OCI-LY1 (cell line): ENCODE data around the gene SDR42E2.
A peak's percentile ranks its signal among the peaks of the same experiment; 100 is the strongest.

Experiments
- H2AFZ ChIP-seq: fragments of 200-600 bp; sonication (generic), shearing (Covaris generic); 2 replicates; pipeline ENCODE4 v1.6.0; 2014; ENCODE audit warnings: antibody characterized with exemption, mild to moderate bottlenecking, low read length
- H3F3A ChIP-seq: fragments of 200-600 bp; sonication (generic), shearing (Covaris generic); 2 replicates; pipeline ENCODE4 v1.6.0; 2014; ENCODE audit warnings: mild to moderate bottlenecking, antibody characterized with exemption, low read length, moderate library complexity; ENCODE audit not compliant: insufficient read depth
- H3K27ac ChIP-seq: fragments of 200-600 bp; sonication (generic); 2 replicates; pipeline ENCODE4 v1.5.1; 2014; ENCODE audit warnings: low read length, mixed run types, mild to moderate bottlenecking, low read depth; ENCODE audit not compliant: poor library complexity, severe bottlenecking
- H3K27me3 ChIP-seq: fragments of 200-600 bp; sonication (generic); 2 replicates; pipeline ENCODE4 v1.6.0; 2014; ENCODE audit warnings: antibody characterized with exemption, mild to moderate bottlenecking, low read length, moderate library complexity; ENCODE audit not compliant: insufficient read depth
- H3K36me3 ChIP-seq: fragments of 200-600 bp; sonication (generic); 2 replicates; pipeline ENCODE4 v1.6.1; 2014; ENCODE audit warnings: mild to moderate bottlenecking, antibody characterized with exemption, low read length, moderate library complexity, mixed read lengths; ENCODE audit not compliant: insufficient read depth
- H3K4me1 ChIP-seq: fragments of 200-600 bp; sonication (generic); 2 replicates; pipeline ENCODE4 v1.5.1; 2014; ENCODE audit warnings: mild to moderate bottlenecking, low read length, moderate library complexity; ENCODE audit not compliant: insufficient read depth, severe bottlenecking
- H3K4me2 ChIP-seq: fragments of 200-600 bp; sonication (generic), shearing (Covaris generic); 2 replicates; pipeline ENCODE4 v1.6.1; 2014; ENCODE audit warnings: low read length
- H3K4me3 ChIP-seq: fragments of 200-600 bp; sonication (generic); 2 replicates; pipeline ENCODE4 v1.5.1; 2014; ENCODE audit warnings: low read length, low read depth, mild to moderate bottlenecking, mixed read lengths; ENCODE audit not compliant: poor library complexity, severe bottlenecking
- H3K79me2 ChIP-seq: fragments of 200-600 bp; shearing (Covaris generic); 2 replicates; pipeline ENCODE4 v1.6.1; 2016; ENCODE audit warnings: mixed run types, low read length, mixed read lengths; ENCODE audit not compliant: insufficient read depth
- H3K9ac ChIP-seq: fragments of 200-600 bp; sonication (generic), shearing (Covaris generic); 2 replicates; pipeline ENCODE4 v1.6.1; 2014; ENCODE audit warnings: mild to moderate bottlenecking, low read length, mixed read lengths
- H3K9me2 ChIP-seq: fragments of 200-600 bp; sonication (generic), shearing (Covaris generic); 2 replicates; pipeline ENCODE4 v1.6.1; 2014; ENCODE audit warnings: low read depth, mild to moderate bottlenecking, low read length, mixed read lengths
- H3K9me3 ChIP-seq: fragments of 200-600 bp; shearing (Covaris generic); 2 replicates; pipeline ENCODE4 v1.6.1; 2014; ENCODE audit warnings: low read length, mixed read lengths
- H4K20me1 ChIP-seq: fragments of 200-600 bp; sonication (generic), shearing (Covaris generic); 2 replicates; pipeline ENCODE4 v1.6.0; 2016; ENCODE audit warnings: mild to moderate bottlenecking, low read length; ENCODE audit not compliant: insufficient read depth
- EZH2 ChIP-seq: fragments of 200-600 bp; sonication (generic), shearing (Covaris generic); IDR thresholded peaks from 2 replicates; pipeline ENCODE4 v1.8.0; 2017; ENCODE audit warnings: borderline replicate concordance, mixed run types, mild to moderate bottlenecking, antibody characterized with exemption, low read length, moderate library complexity, mixed read lengths
- TF ChIP-seq, protein P1 (sequence below): fragments of 200-600 bp; sonication (generic), shearing (Covaris generic); IDR thresholded peaks from 2 replicates; pipeline ENCODE4 v1.5.1; 2017; ENCODE audit warnings: mild to moderate bottlenecking, antibody characterized with exemption, low read length, moderate library complexity, mixed read lengths

The SDR42E2 gene

GRCh38 chr16:22190776-22191531 is 28.6 kb downstream of the SDR42E2 start:
- peak overlapping the region; percentile 80 for H3K4me3 ChIP-seq
- TF ChIP-seq EZH2, result no peak
- TF ChIP-seq, protein P1, sequence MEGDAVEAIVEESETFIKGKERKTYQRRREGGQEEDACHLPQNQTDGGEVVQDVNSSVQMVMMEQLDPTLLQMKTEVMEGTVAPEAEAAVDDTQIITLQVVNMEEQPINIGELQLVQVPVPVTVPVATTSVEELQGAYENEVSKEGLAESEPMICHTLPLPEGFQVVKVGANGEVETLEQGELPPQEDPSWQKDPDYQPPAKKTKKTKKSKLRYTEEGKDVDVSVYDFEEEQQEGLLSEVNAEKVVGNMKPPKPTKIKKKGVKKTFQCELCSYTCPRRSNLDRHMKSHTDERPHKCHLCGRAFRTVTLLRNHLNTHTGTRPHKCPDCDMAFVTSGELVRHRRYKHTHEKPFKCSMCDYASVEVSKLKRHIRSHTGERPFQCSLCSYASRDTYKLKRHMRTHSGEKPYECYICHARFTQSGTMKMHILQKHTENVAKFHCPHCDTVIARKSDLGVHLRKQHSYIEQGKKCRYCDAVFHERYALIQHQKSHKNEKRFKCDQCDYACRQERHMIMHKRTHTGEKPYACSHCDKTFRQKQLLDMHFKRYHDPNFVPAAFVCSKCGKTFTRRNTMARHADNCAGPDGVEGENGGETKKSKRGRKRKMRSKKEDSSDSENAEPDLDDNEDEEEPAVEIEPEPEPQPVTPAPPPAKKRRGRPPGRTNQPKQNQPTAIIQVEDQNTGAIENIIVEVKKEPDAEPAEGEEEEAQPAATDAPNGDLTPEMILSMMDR, result no peak
- peak overlapping the region; percentile 81 for H3K4me2 ChIP-seq
- no peaks in the 10 kb centered on the region for H3K36me3 ChIP-seq
- H4K20me1 ChIP-seq, result no peaks in the 10 kb centered on the region
- no peaks in the 10 kb centered on the region for H3K27me3 ChIP-seq
- no peaks in the 10 kb centered on the region for H3K9me2 ChIP-seq
- H2AFZ ChIP-seq, result no peak overlapping the region
- no peaks in the 10 kb centered on the region for H3K9me3 ChIP-seq
- H3K9ac ChIP-seq, result peak overlapping the region; percentile 77
- peaks cover 42% of the 10 kb centered on the region for H3K4me1 ChIP-seq
- no peaks in the 10 kb centered on the region for H3F3A ChIP-seq
- no peaks in the 10 kb centered on the region for H3K79me2 ChIP-seq
- H3K27ac ChIP-seq, result peak overlapping the region; percentile 91

GRCh38 chr16:22191532-22192260 is 29.4 kb downstream of the SDR42E2 start:
- Histone ChIP-seq H3K9me2 (no peaks in the 10 kb centered on the region), H3K9ac (peak overlapping the region; percentile 77), H3K4me2 (peak overlapping the region; percentile 81), H4K20me1 (no peaks in the 10 kb centered on the region), H3K27ac (peak overlapping the region; percentile 91), H3K4me3 (peak overlapping the region; percentile 59), H3K27me3 (no peaks in the 10 kb centered on the region), H3F3A (no peaks in the 10 kb centered on the region), H3K79me2 (no peaks in the 10 kb centered on the region), H2AFZ (no peak overlapping the region), H3K9me3 (no peaks in the 10 kb centered on the region), H3K4me1 (peaks cover 46% of the 10 kb centered on the region), H3K36me3 (no peaks in the 10 kb centered on the region)
- TF ChIP-seq, protein P1, result no peak
- no peak for TF ChIP-seq EZH2

DNA sequence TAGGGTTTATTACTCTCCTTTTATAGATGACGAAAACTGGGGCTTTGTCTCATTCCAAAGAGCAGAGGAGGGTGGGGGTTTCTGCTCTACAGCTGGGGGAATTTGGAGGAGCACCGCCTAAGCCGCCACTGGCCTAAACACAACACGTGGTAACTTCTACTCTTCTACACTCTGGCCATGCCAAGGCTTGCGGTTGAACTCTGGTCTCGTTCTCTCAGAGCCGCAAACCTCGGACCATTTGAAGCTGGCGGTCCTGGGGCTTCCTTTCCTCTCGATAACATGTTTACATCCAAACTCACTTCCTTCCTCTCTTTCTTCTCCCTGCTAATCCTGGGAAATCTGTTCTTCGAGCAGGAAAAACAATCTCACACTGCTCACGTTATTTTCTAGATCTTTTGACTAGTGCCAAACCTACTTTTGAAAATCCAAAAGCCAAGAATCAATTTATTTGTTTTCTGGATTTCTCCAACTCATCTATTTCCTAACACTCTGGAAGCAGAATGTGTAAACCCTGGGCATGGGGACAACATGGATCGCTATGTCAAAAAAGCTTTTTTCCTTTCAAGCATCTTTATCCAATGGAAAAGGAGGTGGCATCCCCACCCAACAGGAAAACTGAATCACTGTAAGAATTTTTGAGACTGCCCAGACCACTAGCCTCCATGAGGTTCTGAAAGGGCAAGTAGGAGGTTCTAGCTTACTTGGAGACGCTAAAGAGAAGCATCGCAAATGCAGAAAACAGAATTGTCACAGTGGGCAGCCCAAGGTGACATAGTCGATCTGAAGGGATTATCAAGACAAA is 30.2 kb downstream of the SDR42E2 start:
- Histone ChIP-seq H3K79me2 (no peaks in the 10 kb centered on the region), H3K9me3 (no peaks in the 10 kb centered on the region), H3F3A (no peaks in the 10 kb centered on the region), H2AFZ (no peak overlapping the region), H3K4me2 (peak overlapping the region; percentile 81), H4K20me1 (no peaks in the 10 kb centered on the region), H3K36me3 (no peaks in the 10 kb centered on the region), H3K27ac (peak overlapping the region; percentile 91), H3K4me3 (peak overlapping the region; percentile 59), H3K9ac (peak overlapping the region; percentile 77), H3K4me1 (peaks cover 46% of the 10 kb centered on the region), H3K27me3 (no peaks in the 10 kb centered on the region), H3K9me2 (no peaks in the 10 kb centered on the region)
- TF ChIP-seq, protein P1, result no peak
- TF ChIP-seq EZH2, result no peak
